Measurements from ENCODE around the gene FOXP2. TPM values are rescaled to one million over a fixed set of nuclear protein-coding genes. Genes with fewer than 3 reads are reported as not detected.
"Not testable (repeated sequence)": the region's sequence is repeated elsewhere in the genome, so short reads cannot be mapped to it uniquely, and the experiment has no call there.

FOXP2 gene
- total RNA-seq, 4 donors from 2014 or later: 42.3 to 83.7 (median 50.7) TPM

- H3K36me3 ChIP-seq: no peaks in the 10 kb centered on the region
- H3K9me3 ChIP-seq: no peaks in the 10 kb centered on the region
- no peaks in the 10 kb centered on the region for H3K4me1 ChIP-seq
- ATAC-seq: no peak
- no peak overlapping the region for H3K4me3 ChIP-seq
- TF ChIP-seq POLR2A (IDR thresholded peaks at IDR 0.05) (no peak), EP300 (IDR thresholded peaks at IDR 0.05) (no peak), POLR2AphosphoS5 (IDR thresholded peaks at IDR 0.05) (no peak)
- TF ChIP-seq, protein P1, sequence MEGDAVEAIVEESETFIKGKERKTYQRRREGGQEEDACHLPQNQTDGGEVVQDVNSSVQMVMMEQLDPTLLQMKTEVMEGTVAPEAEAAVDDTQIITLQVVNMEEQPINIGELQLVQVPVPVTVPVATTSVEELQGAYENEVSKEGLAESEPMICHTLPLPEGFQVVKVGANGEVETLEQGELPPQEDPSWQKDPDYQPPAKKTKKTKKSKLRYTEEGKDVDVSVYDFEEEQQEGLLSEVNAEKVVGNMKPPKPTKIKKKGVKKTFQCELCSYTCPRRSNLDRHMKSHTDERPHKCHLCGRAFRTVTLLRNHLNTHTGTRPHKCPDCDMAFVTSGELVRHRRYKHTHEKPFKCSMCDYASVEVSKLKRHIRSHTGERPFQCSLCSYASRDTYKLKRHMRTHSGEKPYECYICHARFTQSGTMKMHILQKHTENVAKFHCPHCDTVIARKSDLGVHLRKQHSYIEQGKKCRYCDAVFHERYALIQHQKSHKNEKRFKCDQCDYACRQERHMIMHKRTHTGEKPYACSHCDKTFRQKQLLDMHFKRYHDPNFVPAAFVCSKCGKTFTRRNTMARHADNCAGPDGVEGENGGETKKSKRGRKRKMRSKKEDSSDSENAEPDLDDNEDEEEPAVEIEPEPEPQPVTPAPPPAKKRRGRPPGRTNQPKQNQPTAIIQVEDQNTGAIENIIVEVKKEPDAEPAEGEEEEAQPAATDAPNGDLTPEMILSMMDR (IDR thresholded peaks at IDR 0.05): no peak
- 84% methylated on average over 2 of the region's 2 CpGs; no CpG with 5 or more reads in 1 of the 2 donors for WGBS, 2 donors (ENCODE audit: low coverage in 1 of 2)
- no peaks in the 10 kb centered on the region for H3K27me3 ChIP-seq
- no peak overlapping the region for H3K27ac ChIP-seq
Observed at GRCh38 chr7:114567416-114567815, 152.8 kb downstream of the FOXP2 start.

DNA sequence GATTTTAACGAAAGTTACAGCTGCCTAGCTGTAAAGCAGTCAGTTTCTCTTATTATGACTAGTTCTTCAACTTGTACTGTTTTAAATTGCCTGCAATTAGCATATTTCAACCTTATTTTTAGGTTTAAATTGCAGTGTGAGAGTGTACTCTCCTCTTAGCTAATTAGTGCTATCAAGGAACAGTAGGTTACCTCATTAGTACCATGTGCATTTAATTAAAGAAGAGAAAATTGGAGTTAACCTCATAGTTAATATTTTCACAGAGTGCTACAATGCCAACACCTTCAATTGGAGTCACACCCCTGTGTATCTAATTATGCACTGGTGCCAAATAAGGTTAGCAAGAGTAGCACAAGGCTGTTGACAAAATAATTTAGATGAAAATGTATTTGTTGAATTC, 154.6 kb downstream of the FOXP2 start:
- Histone ChIP-seq H3K36me3 (no peaks in the 10 kb centered on the region), H3K27me3 (no peaks in the 10 kb centered on the region), H3K9me3 (no peaks in the 10 kb centered on the region), H3K4me3 (no peak overlapping the region), H3K4me1 (peaks cover 0 to 8% (median 0%) of the 10 kb centered on the region in 3 donors), H3K27ac (no peak overlapping the region)
- ATAC-seq: no peak
- TF ChIP-seq, protein P1 (IDR thresholded peaks at IDR 0.05): no peak
- no peak for TF ChIP-seq POLR2AphosphoS5 (IDR thresholded peaks at IDR 0.05)
- WGBS, 2 donors (ENCODE audit: low coverage in 1 of 2): 88% methylated on average over 1 of the region's 1 CpG

DNA sequence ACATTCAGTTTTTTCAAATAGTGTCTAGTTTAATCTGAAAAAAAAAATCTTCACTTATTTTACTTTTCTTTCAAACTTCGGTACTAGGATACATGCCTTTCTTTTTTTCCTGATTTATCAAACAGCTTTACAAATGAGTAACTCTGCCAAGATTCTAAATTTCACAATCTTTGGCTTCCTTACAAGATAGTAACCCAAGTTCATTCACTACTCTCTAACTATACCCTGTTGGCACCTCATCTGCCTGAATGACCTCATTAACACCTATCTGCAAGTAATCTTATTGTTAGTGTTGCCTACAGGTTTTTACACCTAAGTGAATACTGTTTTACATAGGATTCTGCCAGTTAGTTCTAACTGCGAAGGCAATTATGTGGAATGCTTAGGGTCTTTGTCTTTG, 159.8 kb downstream of the FOXP2 start:
- H3K36me3 ChIP-seq: no peaks in the 10 kb centered on the region
- no peaks in the 10 kb centered on the region for H3K27me3 ChIP-seq
- H3K4me1 ChIP-seq: peaks cover 0 to 17% (median 0%) of the 10 kb centered on the region in 3 donors
- ATAC-seq: no peak
- WGBS, 2 donors (ENCODE audit: low coverage in 1 of 2): 46 to 49% methylated on average over 2 of the region's 2 CpGs
- H3K9me3 ChIP-seq: no peaks in the 10 kb centered on the region
- no peak overlapping the region for H3K4me3 ChIP-seq
- TF ChIP-seq, protein P1 (IDR thresholded peaks at IDR 0.05): no peak
- TF ChIP-seq POLR2AphosphoS5 (IDR thresholded peaks at IDR 0.05) (peak; percentile 42), EP300 (IDR thresholded peaks at IDR 0.05) (no peak), POLR2A (IDR thresholded peaks at IDR 0.05) (no peak)
- H3K27ac ChIP-seq: no peak overlapping the region

GRCh38 chr7:114575098-114575497, 160.5 kb downstream of the FOXP2 start:
- no peak for ATAC-seq
- Histone ChIP-seq H3K36me3 (no peaks in the 10 kb centered on the region), H3K4me1 (peaks cover 0 to 17% (median 0%) of the 10 kb centered on the region in 3 donors), H3K9me3 (no peaks in the 10 kb centered on the region), H3K27ac (no peak overlapping the region), H3K27me3 (no peaks in the 10 kb centered on the region), H3K4me3 (no peak overlapping the region)
- 80 to 83% methylated on average over 4 of the region's 4 CpGs for WGBS, 2 donors (ENCODE audit: low coverage in 1 of 2)
- TF ChIP-seq EP300 (IDR thresholded peaks at IDR 0.05): no peak

- not testable (repeated sequence) for H3K27ac ChIP-seq, H3K36me3 ChIP-seq, H3K27me3 ChIP-seq, H3K4me1 ChIP-seq, ATAC-seq, H3K4me3 ChIP-seq, H3K9me3 ChIP-seq
- WGBS, 2 donors (ENCODE audit: low coverage in 1 of 2): 87 to 90% methylated on average over 2 to 3 of the region's 3 CpGs
Observed at GRCh38 chr7:114580963-114581362, 166.3 kb downstream of the FOXP2 start.

- Histone ChIP-seq H3K27me3 (no peaks in the 10 kb centered on the region), H3K36me3 (no peaks in the 10 kb centered on the region), H3K4me1 (no peaks in the 10 kb centered on the region), H3K4me3 (no peak overlapping the region), H3K9me3 (no peaks in the 10 kb centered on the region), H3K27ac (no peak overlapping the region)
- no peak for ATAC-seq
- 100% methylated on average over 1 of the region's 1 CpG for WGBS, 2 donors (ENCODE audit: low coverage in 1 of 2)
- no peak for TF ChIP-seq POLR2AphosphoS5 (IDR thresholded peaks at IDR 0.05)
- TF ChIP-seq EP300 (IDR thresholded peaks at IDR 0.05): no peak
- TF ChIP-seq, protein P1 (IDR thresholded peaks at IDR 0.05): no peak
- TF ChIP-seq POLR2A (IDR thresholded peaks at IDR 0.05): no peak
Observed at GRCh38 chr7:114588506-114588905, 173.9 kb downstream of the FOXP2 start.

Measured in gastroesophageal sphincter (tissue), 4 donors.